ENCODE data around the gene MXD3.
"Not testable (repeated sequence)": the region's sequence is repeated elsewhere in the genome, so short reads cannot be mapped to it uniquely, and the experiment has no call there.

The MXD3 gene

GRCh38 chr5:177307544-177308363 lies 3.9 kb downstream of the MXD3 start:
- peak overlapping the region; percentile 85 for H3K27ac Mint-ChIP-seq
- intact Hi-C loops (cut with micrococcal nuclease): loop anchor here (5.0 kb wide), 2 partner anchors 50 to 150 kb away; partner anchors contain the start of gene RGS14
- no peaks in the 10 kb centered on the region for H3K9me3 Mint-ChIP-seq
- H3K36me3 Mint-ChIP-seq (ENCODE audit: low read depth): peaks cover 52% of the 10 kb centered on the region
- H3K4me3 Mint-ChIP-seq: peak overlapping the region; percentile 39
- peaks cover 89% of the 10 kb centered on the region for H3K4me1 Mint-ChIP-seq (ENCODE audit: low read depth)
- H3K27me3 Mint-ChIP-seq: peaks cover 2% of the 10 kb centered on the region

GRCh38 chr5:177306674-177307543 lies 4.8 kb downstream of the MXD3 start:
- intact Hi-C loops (cut with micrococcal nuclease): loop anchor here (5.0 kb wide), 2 partner anchors 50 to 150 kb away; partner anchors contain the start of gene RGS14
- Mint-ChIP-seq H3K36me3 (ENCODE audit: low read depth) (peaks cover 53% of the 10 kb centered on the region), H3K9me3 (no peaks in the 10 kb centered on the region), H3K27me3 (peaks cover 2% of the 10 kb centered on the region), H3K4me3 (peak overlapping the region; percentile 39), H3K27ac (peak overlapping the region; percentile 85), H3K4me1 (ENCODE audit: low read depth) (peaks cover 87% of the 10 kb centered on the region)

- Mint-ChIP-seq H3K27ac (peak overlapping the region; percentile 85), H3K4me1 (ENCODE audit: low read depth) (peaks cover 87% of the 10 kb centered on the region), H3K36me3 (ENCODE audit: low read depth) (peaks cover 60% of the 10 kb centered on the region)
- not testable (repeated sequence) for H3K27me3 Mint-ChIP-seq, H3K9me3 Mint-ChIP-seq, H3K4me3 Mint-ChIP-seq
- intact Hi-C loops (cut with micrococcal nuclease): loop anchor here (5.0 kb wide), 2 partner anchors 51 to 151 kb away; partner anchors contain the start of gene RGS14
These were observed 5.5 kb downstream of the MXD3 start for GRCh38 chr5:177306103-177306640.

- peaks cover 87% of the 10 kb centered on the region for H3K4me1 Mint-ChIP-seq (ENCODE audit: low read depth)
- peaks cover 63% of the 10 kb centered on the region for H3K36me3 Mint-ChIP-seq (ENCODE audit: low read depth)
- H3K27ac Mint-ChIP-seq: peak overlapping the region; percentile 86
- no peaks in the 10 kb centered on the region for H3K9me3 Mint-ChIP-seq
- no peaks in the 10 kb centered on the region for H3K27me3 Mint-ChIP-seq
- intact Hi-C loops (cut with micrococcal nuclease): loop anchor here (5.0 kb wide), 3 partner anchors 53 to 172 kb away; partner anchors contain the start of genes NSD1 and RGS14
- H3K4me3 Mint-ChIP-seq: peak overlapping the region; percentile 95
These were observed 7.1 kb downstream of the MXD3 start for GRCh38 chr5:177304392-177305119.

- Mint-ChIP-seq H3K27me3 (no peaks in the 10 kb centered on the region), H3K4me3 (peak overlapping the region; percentile 95), H3K4me1 (ENCODE audit: low read depth) (peaks cover 87% of the 10 kb centered on the region), H3K9me3 (no peaks in the 10 kb centered on the region), H3K27ac (peak overlapping the region; percentile 86), H3K36me3 (ENCODE audit: low read depth) (peaks cover 59% of the 10 kb centered on the region)
- intact Hi-C loops (cut with micrococcal nuclease): loop anchor here (5.0 kb wide), 1 partner anchor 172 kb away; the partner anchor contains the start of gene NSD1
These were observed 7.7 kb downstream of the MXD3 start for GRCh38 chr5:177303925-177304391.

GRCh38 chr5:177303121-177303924 lies 8.4 kb downstream of the MXD3 start, which contains the start of the genes PRELID1 and RAB24:
Gene PRELID1, plus strand, starts transcription at chr5:177303799. Its CDS starts 187 bp downstream, at chr5:177303986.
Gene RAB24, minus strand, starts transcription at chr5:177303719. Its CDS starts 431 bp downstream, at chr5:177303288.
- intact Hi-C loops (cut with micrococcal nuclease): loop anchor here (5.0 kb wide), 1 partner anchor 171 kb away; the partner anchor contains the start of gene NSD1
- Mint-ChIP-seq H3K4me1 (ENCODE audit: low read depth) (peaks cover 87% of the 10 kb centered on the region), H3K27me3 (no peaks in the 10 kb centered on the region), H3K9me3 (no peaks in the 10 kb centered on the region), H3K36me3 (ENCODE audit: low read depth) (peaks cover 59% of the 10 kb centered on the region), H3K4me3 (peak within 1 kb of the TSS; percentile 95), H3K27ac (peak within 1 kb of the TSS; percentile 86)

- Mint-ChIP-seq H3K27ac (peak overlapping the region; percentile 86), H3K4me1 (ENCODE audit: low read depth) (peaks cover 87% of the 10 kb centered on the region), H3K36me3 (ENCODE audit: low read depth) (peaks cover 67% of the 10 kb centered on the region), H3K27me3 (no peaks in the 10 kb centered on the region), H3K9me3 (no peaks in the 10 kb centered on the region), H3K4me3 (peak overlapping the region; percentile 95)
- intact Hi-C loops (cut with micrococcal nuclease): loop anchor here (5.0 kb wide), 1 partner anchor 170 kb away; the partner anchor contains the start of gene NSD1
These were observed 9.2 kb downstream of the MXD3 start for GRCh38 chr5:177302354-177303110.

GRCh38 chr5:177301503-177302165 lies 10.1 kb downstream of the MXD3 start:
- Mint-ChIP-seq H3K4me1 (ENCODE audit: low read depth) (peaks cover 84% of the 10 kb centered on the region), H3K27me3 (no peaks in the 10 kb centered on the region), H3K27ac (peak overlapping the region; percentile 86), H3K4me3 (peak overlapping the region; percentile 95), H3K36me3 (ENCODE audit: low read depth) (peaks cover 68% of the 10 kb centered on the region), H3K9me3 (no peaks in the 10 kb centered on the region)
- intact Hi-C loops (cut with micrococcal nuclease): loop anchor here (5.0 kb wide), 1 partner anchor 169 kb away; the partner anchor contains the start of gene NSD1

GRCh38 chr5:177300951-177301350 lies 10.7 kb downstream of the MXD3 start:
- Mint-ChIP-seq H3K4me1 (ENCODE audit: low read depth) (peaks cover 84% of the 10 kb centered on the region), H3K9me3 (no peaks in the 10 kb centered on the region), H3K27me3 (no peaks in the 10 kb centered on the region), H3K27ac (peak overlapping the region; percentile 86), H3K36me3 (ENCODE audit: low read depth) (peaks cover 68% of the 10 kb centered on the region), H3K4me3 (peak overlapping the region; percentile 4)
- intact Hi-C loops (cut with micrococcal nuclease): loop anchor here (5.0 kb wide), 1 partner anchor 169 kb away; the partner anchor contains the start of gene NSD1

GRCh38 chr5:177300236-177300880 lies 11.3 kb downstream of the MXD3 start:
- Mint-ChIP-seq H3K4me3 (peak overlapping the region; percentile 30), H3K4me1 (ENCODE audit: low read depth) (peaks cover 84% of the 10 kb centered on the region), H3K27ac (peak overlapping the region; percentile 86), H3K36me3 (ENCODE audit: low read depth) (peaks cover 68% of the 10 kb centered on the region), H3K27me3 (no peaks in the 10 kb centered on the region), H3K9me3 (no peaks in the 10 kb centered on the region)
- intact Hi-C loops (cut with micrococcal nuclease): loop anchor here (5.0 kb wide), 1 partner anchor 168 kb away; the partner anchor contains the start of gene NSD1

GRCh38 chr5:177299697-177300096 lies 12.0 kb downstream of the MXD3 start:
- H3K27ac Mint-ChIP-seq: peak overlapping the region; percentile 86
- peaks cover 84% of the 10 kb centered on the region for H3K4me1 Mint-ChIP-seq (ENCODE audit: low read depth)
- H3K27me3 Mint-ChIP-seq: no peaks in the 10 kb centered on the region
- H3K4me3 Mint-ChIP-seq: peak overlapping the region; percentile 49
- intact Hi-C loops (cut with micrococcal nuclease): loop anchor here (5.0 kb wide), 1 partner anchor 167 kb away; the partner anchor contains the start of gene NSD1
- H3K36me3 Mint-ChIP-seq (ENCODE audit: low read depth): peaks cover 68% of the 10 kb centered on the region
- no peaks in the 10 kb centered on the region for H3K9me3 Mint-ChIP-seq
